Endometrial microvascular endothelial cells (primary cell): Measurements from ENCODE around the gene MTCP1. TPM values are rescaled to one million over a fixed set of nuclear protein-coding genes. Genes with fewer than 3 reads are reported as not detected.

Experiments used
- in situ Hi-C: cut with HindIII; loops from 2 replicates; pipeline ENCODE4 v1.10.0; 2017; ENCODE audit warnings: low sequenced_read_pairs, low pct_unique_long_range_greater_than_20kb; ENCODE audit errors: inconsistent ontology term
- total RNA-seq: library from RNA; depleted of rRNA; stranded (reverse); fragments of >200 nt; gene quantifications from one replicate; pipeline ENCODE4 v1.2.3, GENCODE V29; 2015; ENCODE audit errors: inconsistent ontology term

The MTCP1 gene
- total RNA-seq, 1 donor from 2014 or later: 4.4 TPM

GRCh38 chrX:155020591-155020990, 50.3 kb downstream of the MTCP1 start:
- in situ Hi-C loops: no loop called here

Other genes with a start within 250 kb of the MTCP1 start
- gene SMIM9, start 236.5 kb downstream of the MTCP1 start, total RNA-seq: not detected
- 8.4 TPM for gene F8A1, start 184.8 kb downstream of the MTCP1 start, total RNA-seq
- gene F8, start 48.4 kb downstream of the MTCP1 start, total RNA-seq: 0.28 TPM
- gene FUNDC2, start 44.3 kb downstream of the MTCP1 start, total RNA-seq: 41.6 TPM
- gene CMC4, start within 50 bp of the MTCP1 start, total RNA-seq: 8.3 TPM
- 11.1 TPM for gene BRCC3, start 372 bp upstream of the MTCP1 start, total RNA-seq
- 70.3 TPM for gene VBP1, start 145.3 kb upstream of the MTCP1 start, total RNA-seq
- not detected for gene RAB39B, start 193.4 kb upstream of the MTCP1 start, total RNA-seq